COLO668 (cell line): ENCODE results near the gene PIGU.
"Not testable (repeated sequence)": the region's sequence is repeated elsewhere in the genome, so short reads cannot be mapped to it uniquely, and the experiment has no call there.

ENCODE experiments used
- DNase-seq: peaks from one replicate; lab custom pipeline; 2025; ENCODE audit not compliant: unreplicated experiment; lab: John Stamatoyannopoulos, UW

PIGU gene

DNA sequence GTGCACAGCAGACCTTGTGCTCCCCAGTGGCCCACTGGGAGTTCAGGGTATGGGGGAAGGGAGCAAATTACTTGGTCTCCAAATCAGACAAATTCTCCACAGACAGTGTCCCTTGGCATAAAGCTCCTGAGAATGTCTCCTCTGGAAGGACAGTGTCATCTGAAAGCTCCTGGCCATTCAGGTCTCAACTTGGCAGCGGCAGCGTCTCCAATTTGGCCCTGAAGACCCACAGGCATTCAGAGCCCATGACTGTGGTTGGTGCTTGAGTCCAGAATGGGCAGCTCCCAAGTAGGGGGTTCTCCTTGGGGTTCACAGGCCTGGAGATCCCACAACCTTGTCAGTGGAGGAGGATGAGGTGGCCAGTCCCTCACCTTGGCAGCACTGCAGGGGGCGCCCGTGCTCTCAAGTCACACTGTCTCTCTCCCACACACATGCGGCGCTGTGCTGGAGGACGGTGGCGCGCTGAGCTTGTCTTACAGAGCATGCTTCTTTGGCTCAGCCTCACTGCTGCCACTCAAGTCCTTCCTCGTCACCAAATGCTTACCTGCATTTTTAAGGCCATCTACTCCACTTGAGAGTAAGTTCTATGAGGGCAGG, 140.0 kb downstream of the PIGU start:
- DNase-seq: peak; percentile 41

DNA sequence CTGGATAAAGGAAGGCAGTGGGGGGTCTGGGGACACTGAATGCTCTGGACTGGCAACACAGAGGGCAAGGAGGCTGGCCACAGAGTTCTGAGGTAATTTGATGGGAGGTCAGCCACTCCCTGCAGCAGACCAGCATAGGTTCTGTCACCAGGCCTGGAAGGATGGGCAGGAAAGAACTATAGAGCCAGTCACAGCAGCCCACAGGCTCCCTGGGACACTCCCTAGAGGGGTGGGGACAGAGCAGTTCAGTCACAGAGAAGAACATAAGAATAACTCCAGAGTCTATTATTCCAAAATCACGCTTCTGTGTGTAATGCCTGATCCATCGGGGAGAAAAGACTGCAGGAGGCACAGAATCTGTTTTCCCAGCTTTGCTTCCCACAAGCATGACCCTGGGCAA, 141.0 kb downstream of the PIGU start:
- DNase-seq: no peak

DNA sequence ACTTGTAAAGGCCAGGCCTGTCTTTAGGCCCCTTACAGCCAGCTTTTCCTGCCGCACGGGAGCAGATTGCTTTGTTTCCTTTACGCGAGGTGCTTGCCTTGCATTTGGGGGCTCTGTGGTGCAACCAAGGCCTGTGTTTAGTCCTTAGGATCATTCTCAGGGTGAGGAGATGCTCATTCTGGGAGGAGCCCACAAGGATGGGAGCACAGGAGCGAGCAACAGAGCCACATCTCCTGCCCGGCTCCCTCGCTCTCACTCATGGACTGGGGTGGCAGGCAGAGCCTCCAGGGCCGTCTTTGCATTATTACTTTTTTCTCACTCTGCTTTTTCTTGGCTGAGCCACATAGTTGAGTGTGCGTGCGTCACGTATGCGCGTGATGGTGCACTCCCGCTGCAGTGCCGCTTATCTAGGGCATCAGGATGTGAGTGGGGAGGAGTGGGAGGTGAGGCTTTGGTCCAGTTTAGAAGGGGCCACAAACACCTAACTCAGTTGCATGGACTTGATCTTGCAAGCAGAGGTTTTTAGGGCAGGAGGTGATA, 141.5 kb downstream of the PIGU start:
- no peak for DNase-seq

DNA sequence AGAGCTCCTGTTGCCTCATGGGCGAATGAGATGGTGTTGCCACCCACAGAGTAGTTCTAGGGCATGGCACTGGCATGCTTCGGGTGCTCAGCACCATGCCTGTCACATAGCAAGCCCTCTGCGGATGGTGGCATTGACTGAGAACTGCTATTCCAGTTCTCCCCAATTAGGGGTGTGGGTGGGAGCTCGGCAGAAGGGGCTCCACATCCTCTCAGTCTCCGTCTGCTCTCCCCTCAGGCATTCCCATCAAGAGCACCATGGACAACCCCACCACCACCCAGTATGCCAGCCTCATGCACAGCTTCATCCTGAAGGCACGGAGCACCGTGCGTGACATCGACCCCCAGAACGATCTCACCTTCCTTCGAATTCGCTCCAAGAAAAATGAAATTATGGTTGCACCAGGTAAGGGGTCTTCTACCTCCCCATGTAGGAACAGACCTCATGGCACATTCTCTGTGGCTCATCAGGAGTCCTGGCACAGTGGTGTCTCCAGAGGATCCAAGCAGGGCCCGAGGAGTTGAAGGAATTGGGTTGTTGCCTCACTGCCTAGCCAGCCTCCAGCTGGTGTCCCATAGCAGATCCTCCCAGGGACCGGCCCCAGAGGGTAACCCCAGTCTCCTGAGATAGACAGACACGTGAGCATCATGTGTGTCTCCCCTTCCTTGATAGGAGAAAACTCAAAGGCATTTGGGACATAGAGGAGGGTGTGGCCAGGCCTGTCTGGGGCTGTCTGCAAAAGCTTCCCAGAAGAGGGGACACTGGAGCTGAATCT, 142.3 kb downstream of the PIGU start:
- no peak for DNase-seq

DNA sequence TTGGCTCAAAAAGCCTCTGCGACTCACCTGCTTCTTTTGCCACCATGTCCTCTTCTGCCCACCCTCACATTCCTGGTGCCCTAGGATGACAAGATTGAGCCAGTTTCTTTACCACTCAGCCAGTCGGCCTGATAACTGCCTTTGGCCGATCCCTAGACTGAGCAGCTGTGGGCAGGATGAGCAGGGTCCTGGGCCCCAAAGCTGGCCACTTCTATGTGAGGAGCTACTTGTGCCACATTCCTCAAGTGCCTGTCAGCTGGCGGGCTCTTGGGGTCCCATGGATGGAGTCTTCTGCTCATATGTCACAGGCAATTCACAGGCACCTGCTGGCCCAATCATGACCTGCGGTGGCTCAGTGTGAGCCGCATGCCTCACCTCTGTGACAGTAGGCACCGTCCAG, 144.1 kb downstream of the PIGU start:
- no peak for DNase-seq

DNA sequence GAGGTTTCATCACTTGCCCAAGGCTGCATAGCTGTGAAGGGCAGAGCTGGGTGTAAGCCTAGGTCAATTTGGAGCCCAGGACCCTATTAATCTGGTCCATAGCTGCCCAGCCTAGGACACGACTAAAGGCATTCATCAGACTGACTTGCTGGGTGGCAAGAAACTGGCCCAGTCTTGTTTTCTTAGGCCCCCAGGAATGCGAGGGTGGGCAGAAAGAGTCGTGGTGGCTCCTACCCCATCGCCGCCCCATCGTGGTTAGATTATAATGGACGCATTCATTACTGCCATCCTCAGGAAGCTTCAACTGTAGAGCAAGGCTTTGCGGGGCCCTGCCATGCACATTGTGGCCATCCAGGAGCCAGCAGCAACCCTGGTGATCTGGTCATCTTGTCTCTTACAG, 144.6 kb downstream of the PIGU start:
- DNase-seq: no peak

DNA sequence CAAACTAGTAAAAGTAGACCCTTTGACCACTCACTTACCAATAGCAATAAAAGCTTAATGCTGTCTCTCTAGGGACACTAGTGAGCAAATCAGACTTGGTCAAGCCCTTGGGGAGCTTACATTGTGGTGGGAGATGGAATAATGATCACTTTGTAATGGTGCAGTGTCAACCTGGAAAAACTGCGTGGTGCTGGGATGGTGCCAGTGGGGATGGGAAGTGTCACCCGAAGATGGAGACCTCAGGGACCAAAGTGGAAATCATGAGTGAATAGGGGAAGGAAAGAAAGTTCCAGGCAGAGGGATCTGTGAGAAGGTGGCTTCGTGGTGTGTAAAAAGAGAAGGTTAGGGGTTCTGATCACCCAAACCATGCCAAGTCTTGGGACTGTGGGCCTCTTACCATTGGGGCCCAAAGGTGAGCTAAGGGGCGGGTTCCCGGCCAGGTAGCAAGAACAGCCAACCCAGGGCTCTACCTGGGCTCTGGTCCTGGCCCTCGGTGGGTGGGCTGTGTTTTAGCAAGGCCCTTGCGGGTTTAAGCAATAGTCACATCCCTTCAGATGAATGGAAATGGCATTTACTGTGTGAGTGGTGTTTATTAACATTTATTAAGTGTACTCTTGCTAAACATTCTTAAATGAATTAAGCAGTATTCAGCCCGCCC, 145.2 kb downstream of the PIGU start:
- no peak for DNase-seq

DNA sequence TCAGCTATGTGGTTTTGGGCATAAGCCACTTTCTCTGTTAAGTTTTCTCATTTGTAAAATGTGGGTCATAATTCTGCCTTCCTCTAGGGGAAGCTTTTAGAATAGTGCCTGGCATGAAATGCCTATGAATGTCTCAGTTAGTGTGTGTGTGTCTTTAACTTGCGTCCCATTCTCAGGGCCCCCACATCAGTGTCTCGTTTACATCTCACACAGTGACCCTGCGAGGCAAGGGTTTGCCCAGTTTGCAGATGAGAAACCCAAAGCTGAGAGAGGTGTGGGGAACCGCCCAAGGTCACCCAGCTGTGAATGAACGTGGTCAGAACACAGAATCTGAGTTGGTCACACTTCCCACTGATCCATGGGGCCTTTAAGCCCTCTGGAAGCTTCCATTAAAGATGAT, 146.6 kb downstream of the PIGU start:
- DNase-seq: no peak

DNA sequence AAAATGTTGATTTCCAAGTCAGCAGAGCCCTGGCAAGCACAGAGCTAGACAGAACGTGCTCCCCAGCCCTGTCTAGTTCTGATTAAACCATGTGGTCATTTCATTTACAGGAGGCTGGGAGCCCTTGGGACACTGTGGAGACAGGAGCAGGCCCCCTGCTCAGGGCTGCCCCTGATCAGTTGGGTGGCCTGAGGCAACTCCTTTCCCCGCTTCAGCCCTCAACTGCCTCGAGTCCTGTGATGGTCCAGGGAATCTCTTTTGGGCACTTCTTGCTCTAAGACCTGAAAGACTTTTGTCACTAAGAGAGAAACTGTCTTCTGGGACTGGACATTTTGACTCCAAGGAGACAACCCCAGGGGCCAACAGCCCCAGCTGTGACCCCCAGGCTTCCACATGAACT, 147.2 kb downstream of the PIGU start:
- DNase-seq: no peak

DNA sequence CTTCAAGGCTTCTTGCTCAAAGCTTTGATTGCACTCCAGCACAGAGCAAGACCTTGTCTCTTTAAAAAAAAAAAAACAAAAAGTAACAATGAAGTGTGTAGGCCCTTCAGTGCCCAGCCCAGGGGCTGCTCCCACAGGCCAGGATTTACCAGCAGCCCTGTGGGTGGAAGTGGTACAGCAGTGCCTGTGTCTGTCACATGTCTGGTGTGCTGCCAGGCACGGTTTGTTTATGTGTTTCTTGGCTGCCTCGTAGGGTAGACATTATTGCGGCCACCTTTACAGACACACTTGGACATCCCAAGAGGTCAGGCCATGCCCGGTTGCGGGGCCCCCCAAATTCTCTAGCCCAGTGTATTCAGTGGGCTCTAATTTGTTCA, 148.0 kb downstream of the PIGU start:
- no peak for DNase-seq

DNA sequence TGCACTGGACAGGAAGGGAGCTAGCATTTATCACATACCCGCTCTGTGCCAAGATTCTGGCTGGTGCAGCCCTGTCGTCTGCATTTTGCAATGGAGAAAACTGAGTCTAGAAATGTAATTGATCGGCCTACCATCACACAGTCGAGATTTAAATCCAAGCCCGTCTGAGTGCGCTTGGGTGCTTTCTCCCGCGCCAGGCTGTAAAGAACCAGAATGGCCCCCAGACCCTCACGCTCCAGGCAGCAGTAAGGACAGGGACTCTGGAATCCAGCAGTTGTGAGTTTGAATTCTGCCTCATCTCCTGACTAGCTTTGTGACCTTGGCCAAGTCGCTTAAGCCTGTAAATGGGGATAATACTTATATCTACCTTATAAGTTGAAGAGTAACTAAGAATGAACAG, 149.9 kb downstream of the PIGU start:
- DNase-seq: no peak

DNA sequence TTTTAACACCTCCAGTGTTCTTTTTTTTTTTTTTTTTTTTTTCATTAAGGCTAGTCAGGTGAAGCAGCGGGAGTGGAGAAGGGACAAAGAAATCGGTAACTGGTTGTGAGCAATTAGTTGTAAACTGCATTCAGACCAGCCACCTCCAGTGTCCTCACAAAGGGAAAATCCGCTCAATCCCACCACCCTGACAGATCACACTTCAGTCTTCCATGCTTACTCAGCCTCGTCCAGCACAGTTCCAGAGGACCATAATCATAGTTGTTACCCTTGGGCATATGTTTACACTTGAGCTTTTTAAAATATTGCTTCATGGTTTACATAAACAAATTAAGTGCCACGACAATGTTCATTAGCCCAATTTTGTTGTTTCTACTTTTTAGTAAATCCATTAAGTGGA, 150.4 kb downstream of the PIGU start:
- DNase-seq: no peak

DNA sequence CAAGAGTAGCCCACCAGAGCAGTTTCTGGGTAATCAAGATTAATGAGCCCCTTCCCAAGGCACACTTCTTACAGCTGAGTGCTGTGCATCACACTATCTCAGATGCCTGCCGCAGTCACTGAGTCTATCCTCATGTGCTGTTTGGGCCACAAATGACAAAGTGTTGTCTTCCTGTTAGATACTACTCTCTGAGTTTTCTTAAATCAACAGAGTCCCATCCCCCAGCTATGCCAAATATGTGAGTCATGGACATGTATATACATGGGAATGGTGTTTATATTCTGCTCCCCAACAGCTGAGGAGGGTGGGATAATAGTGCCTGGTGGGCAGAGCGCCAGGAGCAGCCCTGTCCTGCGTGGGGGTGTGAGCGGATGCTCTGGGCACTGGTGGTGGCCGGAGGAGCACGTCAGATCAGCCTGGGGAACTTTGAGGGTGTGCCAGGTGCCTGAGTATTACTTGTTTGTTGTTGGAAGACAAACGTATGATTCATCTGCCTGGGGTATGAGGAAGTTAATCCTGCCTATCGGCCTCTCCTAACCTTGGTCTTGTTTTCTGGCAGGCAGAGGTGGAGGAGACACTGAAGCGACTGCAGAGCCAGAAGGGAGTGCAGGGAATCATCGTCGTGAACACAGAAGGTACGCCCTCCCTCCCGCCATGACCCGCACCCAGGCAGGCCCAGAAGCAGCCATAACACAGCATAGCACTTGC, 151.0 kb downstream of the PIGU start:
- DNase-seq: peak; percentile 83

DNA sequence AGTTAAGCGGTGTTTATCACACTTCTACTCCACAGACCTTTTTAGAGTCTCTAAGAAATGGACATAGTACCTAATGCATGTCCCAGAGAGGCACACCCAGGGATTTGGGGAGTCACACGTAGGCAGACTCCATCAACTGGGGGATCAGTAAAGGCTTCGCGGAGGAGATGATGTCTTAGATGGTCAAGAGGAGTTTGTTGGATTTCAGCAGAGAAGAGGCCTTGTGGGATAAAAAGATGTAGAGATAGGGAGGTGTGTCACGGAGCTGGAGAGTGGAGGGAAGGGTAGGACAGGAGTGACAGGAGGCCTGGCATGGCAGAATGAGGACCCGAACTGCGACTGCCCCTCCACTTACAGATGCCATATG, 151.6 kb downstream of the PIGU start:
- DNase-seq: no peak

DNA sequence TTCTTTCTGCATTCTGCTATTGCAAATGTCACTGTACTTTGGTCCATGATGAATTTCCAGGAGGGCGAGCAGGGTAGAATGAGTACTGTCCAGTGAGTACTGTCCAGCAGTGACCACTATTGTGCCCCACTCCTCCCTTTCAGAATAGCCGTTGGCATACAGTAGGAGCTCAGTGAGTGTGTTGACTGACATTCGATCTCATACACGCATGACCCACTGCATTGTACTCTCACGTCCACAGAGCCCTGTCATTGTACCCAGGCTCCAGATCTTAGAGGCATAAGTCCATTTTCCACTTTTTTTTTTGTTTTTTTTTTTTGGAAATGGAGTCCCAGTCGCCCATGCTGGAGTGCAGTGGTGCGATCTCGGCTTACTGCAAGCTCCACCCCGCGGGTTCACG, 152.5 kb downstream of the PIGU start:
- no peak for DNase-seq

DNA sequence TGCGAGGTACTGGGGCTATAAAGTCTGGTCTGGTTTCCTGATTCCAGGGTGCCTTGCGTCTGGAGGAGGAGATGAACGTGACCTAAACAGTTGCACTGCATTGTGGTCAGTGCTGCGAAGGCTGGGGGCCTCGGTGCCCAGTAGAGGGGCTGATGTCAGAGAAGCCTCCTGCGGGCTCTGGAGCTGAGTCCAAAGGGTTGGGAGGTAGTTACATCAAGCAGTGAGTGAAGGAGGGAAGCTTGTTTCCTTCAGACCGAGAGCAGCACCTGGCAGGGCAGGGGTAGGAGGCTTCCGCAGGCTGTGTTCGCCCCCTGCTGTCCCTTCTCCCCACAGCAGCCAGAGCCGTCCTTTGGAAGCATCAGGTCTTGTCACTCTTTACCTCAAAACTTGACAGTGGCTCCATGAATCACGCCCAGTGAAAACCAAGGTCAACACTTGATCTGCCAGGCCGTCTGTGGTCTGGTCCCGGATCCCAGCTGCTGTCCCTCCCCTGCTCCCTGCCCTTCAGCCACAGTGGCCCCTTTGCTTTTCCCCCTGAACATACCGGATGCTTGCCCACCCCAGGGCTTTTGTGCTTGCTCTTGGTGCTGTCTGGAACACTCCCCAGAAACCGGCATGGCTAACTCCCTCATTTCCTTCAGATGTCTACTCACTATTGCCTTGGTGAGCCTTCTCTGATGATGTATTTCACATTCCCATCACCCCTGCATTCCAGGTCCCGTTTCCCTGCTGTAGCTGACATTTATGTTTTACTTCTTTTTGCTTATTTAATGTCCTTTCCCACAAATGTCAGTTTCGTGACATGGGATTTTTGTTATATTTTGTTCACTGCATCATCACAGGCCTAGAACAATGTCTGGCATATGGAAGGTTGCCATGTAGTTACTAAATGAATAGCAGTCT, 153.7 kb downstream of the PIGU start:
- peak; percentile 56 for DNase-seq

DNA sequence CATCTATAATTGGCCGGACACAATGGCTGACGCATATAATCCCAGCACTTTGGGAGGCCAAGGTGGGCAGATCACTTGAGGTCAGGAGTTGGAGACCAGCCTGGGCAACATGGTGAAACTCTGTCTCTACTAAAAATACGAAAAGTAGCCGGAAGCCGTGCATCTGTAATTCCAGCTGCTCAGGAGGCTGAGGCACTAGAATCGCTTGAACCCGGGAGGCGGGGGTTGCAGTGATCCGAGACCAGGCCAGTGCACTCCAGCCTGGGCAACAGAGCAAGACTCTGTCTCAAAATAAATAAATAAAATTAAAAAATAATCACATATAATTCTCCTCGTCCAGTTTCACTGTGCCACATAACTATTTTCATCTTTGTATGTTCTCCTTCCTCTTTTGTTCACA, 157.1 kb downstream of the PIGU start:
- not testable (repeated sequence) for DNase-seq

DNA sequence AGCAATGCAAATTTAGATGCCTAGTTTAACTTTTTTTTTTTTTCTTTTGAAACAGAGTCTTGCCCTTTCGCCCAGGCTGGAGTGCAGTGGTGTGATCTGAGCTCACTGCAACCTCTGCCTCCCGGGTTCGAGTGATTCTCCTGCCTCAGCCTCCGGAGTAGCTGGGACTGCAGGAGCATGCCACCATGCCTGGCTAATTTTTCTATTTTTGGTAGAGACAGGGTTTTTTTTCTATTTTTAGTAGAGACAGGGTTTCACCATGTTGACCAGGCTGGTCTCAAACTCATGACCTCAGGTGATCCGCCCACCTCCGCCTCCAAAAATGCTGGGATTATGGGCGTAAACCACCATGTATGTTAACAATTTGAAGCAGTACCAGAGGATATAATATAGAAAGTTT, 158.0 kb downstream of the PIGU start:
- DNase-seq: not testable (repeated sequence)

DNA sequence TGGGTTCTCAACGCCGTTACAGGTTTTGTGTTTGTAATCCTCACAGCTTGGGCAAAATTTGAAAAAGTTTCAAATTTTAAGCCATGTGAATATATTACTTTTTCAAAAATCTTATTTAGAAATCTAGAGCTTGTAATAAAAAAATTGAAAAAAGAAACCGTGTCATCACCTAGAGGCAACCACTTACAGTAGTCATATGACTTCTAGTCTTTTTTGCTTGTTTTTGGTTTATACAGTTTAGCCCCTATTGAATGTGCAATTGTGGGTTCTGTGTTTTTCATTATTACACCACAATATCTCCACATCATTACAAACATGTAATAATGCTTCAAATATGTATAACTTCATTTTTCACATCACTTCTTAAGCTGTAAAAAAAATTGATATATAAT, 159.8 kb downstream of the PIGU start:
- DNase-seq: no peak

DNA sequence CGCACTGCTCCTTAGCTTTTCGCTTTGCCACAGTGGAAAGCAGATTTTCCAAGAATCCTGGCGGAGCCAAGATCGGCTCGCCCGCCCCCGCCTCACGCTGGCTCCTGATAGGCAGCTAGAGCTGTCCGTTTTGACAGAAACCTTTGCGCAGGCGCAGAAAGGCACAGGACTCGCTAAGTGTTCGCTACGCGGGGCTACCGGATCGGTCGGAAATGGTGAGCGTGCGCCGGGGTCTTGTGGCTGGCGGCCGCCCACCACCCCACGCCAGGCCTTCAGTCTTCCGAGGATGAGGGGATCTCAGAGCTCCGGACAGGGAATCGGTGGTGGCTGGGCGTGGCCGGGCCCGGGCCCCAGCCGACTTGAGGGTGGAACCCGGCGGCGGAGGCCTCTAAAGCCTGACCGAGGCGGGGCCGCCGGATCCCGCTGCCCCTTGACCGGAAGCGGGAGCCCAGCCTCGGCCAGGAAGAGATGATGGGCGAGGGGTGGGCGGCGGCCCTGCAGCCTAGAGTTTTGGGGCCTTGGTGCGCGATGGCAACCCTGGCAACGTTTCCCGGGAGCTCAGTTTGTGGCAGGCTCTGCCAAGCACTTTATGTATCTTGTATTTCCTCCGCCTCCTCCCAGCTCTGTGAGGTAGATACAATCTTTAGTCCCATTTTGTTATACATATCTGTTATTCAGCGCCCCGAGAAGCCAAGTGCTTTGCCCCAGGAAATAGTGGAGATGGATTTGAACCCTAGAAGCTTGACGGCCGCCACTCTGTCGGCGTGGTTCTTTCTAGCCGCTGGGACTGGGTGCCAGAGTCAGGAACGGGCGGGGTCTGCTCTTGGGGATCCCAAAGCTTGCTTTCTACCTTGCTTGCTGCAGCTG, 160.4 kb downstream of the PIGU start, which contains the start of gene DYNLRB1:
TSS of gene DYNLRB1 (plus strand) at position 176 of the 867 bp plus-strand sequence. CDS start at position 213, 37 bp downstream.
- peak; percentile 97 for DNase-seq
